Peyer's patch (tissue), 4 donors: ENCODE measurements around the gene KIN.

Source experiments
- POLR2A ChIP-seq, 2 donors: fragments of 450-650 bp; IDR thresholded peaks; one replicate each; pipeline ENCODE4 v1.5.1; 2017; ENCODE audit warnings: antibody characterized with exemption in 2 of 2, mild to moderate bottlenecking in 2 of 2, moderate library complexity in 2 of 2
- TF ChIP-seq, protein P1 (sequence below), 6 experiments: fragments of 450-650 bp in 4 of 6; fragments of 200-600 bp in 2 of 6; sonication (generic) in 1 of 6; IDR thresholded peaks; one replicate each; pipeline ENCODE4 v1.5.1; 2017 to 2019; ENCODE audit warnings: antibody characterized with exemption in 6 of 6, mild to moderate bottlenecking in 3 of 6, moderate library complexity in 1 of 6

DNA sequence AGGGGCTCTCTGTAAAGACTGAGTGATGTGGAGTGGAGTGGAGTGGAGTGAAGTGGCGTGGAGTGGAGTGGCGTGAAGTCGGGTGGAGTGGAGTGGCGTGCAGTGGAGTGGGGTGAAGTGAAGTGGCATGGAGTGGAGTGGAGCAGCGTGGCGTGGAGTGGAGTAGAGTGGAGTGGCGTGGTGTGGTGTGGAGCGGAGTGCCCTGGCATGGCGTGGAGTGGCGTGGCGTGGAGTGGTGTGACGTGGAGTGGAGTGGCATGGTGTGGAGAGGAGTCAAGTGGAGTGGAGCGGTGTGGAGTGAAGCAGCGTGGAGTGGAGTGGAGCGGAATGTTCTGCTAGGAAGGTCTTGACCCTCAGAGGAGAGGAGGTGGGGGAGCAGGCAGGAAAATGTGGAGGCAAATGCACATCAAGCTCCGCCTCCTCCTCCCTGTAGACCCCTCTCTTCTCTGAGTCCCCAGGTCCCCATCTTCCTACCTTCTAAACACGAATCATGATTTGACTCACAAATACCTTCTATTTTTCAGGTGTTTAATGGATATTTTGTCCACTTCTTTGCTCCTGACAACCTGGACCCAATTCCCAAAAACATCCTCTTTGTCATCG is 64.8 kb downstream of the KIN start:
- TF ChIP-seq, protein P1, sequence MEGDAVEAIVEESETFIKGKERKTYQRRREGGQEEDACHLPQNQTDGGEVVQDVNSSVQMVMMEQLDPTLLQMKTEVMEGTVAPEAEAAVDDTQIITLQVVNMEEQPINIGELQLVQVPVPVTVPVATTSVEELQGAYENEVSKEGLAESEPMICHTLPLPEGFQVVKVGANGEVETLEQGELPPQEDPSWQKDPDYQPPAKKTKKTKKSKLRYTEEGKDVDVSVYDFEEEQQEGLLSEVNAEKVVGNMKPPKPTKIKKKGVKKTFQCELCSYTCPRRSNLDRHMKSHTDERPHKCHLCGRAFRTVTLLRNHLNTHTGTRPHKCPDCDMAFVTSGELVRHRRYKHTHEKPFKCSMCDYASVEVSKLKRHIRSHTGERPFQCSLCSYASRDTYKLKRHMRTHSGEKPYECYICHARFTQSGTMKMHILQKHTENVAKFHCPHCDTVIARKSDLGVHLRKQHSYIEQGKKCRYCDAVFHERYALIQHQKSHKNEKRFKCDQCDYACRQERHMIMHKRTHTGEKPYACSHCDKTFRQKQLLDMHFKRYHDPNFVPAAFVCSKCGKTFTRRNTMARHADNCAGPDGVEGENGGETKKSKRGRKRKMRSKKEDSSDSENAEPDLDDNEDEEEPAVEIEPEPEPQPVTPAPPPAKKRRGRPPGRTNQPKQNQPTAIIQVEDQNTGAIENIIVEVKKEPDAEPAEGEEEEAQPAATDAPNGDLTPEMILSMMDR (IDR thresholded peaks at IDR 0.05): no peak
- no peak for TF ChIP-seq POLR2A (IDR thresholded peaks at IDR 0.05)
